HG02981 (cell line): Measurements from ENCODE around the gene SIX6.

Experiments
- ATAC-seq: cut with Tn5 transposase; IDR thresholded peaks from one replicate; pipeline ENCODE4 v1.9.1; 2021; ENCODE audit warnings: mild to moderate bottlenecking, moderate library complexity; ENCODE audit not compliant: unreplicated experiment

SIX6 gene

GRCh38 chr14:60512973-60513571, 4.1 kb downstream of the SIX6 start:
- ATAC-seq, result no peak

- ATAC-seq, result no peak
These were observed 5.4 kb downstream of the SIX6 start for GRCh38 chr14:60514378-60514740.

GRCh38 chr14:60514741-60515491, 6.0 kb downstream of the SIX6 start:
- ATAC-seq, result no peak

- no peak for ATAC-seq
These were observed 6.8 kb downstream of the SIX6 start for GRCh38 chr14:60515511-60516289.

- no peak for ATAC-seq
These were observed 23.5 kb downstream of the SIX6 start for GRCh38 chr14:60532442-60532841.

- no peak for ATAC-seq
These were observed 28.7 kb downstream of the SIX6 start for GRCh38 chr14:60537663-60538062.

- ATAC-seq, result no peak
These were observed 35.7 kb downstream of the SIX6 start for GRCh38 chr14:60544659-60545058.

GRCh38 chr14:60553808-60554207, 44.9 kb downstream of the SIX6 start:
- no peak for ATAC-seq

GRCh38 chr14:60561845-60562746, 53.1 kb downstream of the SIX6 start:
- ATAC-seq, result peak; percentile 56
